Activated T-cell treated with anti-CD3 and anti-CD28 coated beads for 24 hours (primary cell): ENCODE measurements around the gene TPPP3.
"Not testable (repeated sequence)": the region's sequence is repeated elsewhere in the genome, so short reads cannot be mapped to it uniquely, and the experiment has no call there.

Experiments used
- DNase-seq: peaks from one replicate; pipeline ENCODE4 v3.0.0-alpha.2; 2020; ENCODE audit warnings: low read depth

Gene TPPP3

DNA sequence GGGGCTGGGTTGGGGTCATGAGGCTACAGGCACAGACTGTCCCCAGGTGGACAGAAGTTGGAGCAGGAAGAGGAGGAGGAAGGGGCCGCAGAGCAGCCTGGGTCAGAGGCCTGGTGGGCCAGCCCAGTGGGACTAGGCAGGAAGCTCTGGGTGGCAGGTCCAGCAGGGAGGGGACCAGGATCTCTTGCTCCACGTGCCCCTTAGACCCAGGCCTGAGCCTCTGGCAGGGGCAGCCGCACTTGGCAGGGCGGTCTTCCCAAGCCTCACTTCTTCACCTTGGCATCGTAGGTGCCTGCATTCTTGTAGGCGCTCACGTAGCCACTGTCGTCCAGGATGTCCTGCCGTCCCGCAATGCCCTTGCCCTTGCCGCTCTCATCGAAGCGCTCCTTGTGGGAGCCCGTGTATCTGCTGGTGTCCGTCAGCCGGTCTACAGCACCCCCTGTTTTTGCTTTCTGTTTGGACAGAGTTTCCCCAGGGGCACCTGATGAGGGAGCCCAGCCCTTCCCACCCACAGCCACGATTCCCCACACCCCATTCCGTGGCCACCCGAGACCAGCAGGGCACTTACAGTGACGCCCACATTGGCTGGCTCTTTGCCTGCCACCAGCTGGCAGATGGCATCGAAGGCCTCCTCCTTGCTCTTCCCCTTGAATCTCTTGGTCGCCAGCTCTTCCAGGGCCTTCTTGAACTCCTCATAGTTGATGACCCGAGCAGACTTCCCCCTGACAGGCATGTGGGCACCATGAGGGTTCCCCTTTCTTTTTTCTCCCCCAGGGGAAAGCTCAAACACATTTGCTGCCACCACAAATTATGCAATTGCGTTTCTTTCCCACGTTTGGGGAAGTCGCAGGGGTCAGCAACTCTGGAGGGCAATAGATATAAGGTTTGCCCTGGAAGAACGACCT lies 3.1 kb downstream of the TPPP3 start:
- no peak for DNase-seq

DNA sequence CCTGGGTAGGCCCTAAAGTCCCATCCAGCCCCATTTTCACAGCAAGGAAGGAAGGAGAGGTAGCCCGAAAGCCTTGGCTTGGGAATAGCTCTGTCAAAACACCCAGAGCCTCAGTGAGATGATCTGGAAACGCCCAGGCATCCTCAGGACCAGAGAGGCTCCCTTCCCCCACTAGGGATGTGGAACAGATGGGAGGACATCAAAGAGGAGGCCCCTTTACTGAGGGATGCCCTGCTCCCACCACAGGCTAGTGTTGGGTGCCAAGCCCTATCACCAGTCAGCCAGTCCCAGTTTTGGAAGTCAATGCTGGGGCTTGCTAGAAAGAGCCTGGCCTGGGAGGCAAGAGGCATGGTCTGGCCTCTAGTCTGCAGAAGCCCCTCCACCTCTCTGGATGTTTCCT lies 4.7 kb downstream of the TPPP3 start:
- DNase-seq, result no peak

DNA sequence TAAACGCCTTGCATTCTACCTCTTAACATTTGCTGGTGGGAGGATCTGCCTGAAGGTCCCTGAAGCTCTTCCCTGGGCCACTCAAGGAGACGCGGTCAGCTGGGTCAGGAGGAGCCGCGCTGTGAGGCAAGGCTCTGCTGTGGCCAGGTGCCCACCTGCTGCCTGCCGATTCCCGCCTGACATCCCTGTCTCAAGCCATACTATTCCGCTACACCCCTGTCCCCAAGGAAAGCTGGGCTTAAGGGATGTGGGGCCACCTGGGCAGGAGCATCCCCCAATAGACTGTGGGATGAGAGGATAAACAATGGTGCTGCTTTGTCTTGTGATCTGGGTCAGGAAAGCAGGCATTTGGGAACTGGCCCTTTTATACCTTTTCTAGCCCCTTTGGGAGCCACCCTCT lies 5.1 kb downstream of the TPPP3 start:
- no peak for DNase-seq

DNA sequence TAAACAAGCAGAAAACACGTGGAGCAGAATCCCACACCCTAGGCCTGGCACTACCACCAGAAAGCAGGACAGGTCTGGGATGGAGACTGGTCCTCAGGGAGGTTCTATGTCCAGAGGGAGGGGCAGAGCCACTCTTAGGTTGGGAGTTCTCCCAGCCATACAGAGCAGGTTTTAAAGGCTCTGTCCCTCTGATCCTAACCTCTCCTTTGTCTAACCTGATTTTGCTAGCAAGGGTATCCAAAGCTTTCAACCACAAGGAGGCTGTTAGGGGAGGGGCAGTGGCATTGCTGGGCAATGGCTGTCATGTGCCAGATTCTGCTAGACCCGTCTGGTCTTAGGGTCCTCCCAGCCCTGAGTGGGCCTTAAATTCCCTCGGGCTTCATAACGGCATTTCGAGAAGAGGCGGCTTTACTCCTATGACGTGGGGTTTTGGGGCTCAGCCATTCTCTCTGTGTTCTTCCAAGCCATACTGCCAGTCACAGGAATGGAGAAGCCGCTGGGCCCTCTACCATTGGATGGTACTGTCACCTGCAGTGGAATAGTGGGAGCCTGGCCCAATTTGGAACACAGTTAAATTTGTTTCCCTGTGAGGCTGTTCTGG lies 5.7 kb downstream of the TPPP3 start:
- no peak for DNase-seq

DNA sequence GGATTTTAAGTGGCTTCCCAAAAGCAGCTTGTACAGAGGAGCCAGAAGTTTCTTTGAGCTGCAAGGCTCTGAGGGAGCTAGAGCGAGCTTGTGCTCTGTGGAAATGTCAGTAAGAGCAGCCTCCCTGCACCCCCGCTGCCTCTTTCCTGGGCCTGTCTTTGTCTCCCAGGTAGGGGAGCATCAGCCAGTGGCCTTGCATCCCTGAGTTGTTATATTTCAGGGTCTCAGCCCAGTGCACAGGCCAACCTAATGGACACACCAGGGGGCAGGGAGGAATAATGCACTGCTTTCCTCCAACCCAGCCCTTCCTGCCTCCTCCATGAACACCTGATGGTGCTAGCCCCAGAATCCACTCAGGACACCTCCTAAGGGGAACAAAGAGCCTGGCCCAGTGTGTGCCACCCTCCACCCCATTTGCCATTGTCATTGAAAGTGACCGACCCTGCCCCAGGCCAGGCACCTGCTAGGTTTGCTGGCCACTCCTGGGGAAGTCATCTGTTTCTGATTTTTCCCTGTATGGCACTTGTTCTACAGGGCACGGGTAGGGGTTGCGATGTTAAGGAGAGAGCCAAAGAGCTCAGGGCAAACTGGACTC lies 6.3 kb downstream of the TPPP3 start:
- no peak for DNase-seq

DNA sequence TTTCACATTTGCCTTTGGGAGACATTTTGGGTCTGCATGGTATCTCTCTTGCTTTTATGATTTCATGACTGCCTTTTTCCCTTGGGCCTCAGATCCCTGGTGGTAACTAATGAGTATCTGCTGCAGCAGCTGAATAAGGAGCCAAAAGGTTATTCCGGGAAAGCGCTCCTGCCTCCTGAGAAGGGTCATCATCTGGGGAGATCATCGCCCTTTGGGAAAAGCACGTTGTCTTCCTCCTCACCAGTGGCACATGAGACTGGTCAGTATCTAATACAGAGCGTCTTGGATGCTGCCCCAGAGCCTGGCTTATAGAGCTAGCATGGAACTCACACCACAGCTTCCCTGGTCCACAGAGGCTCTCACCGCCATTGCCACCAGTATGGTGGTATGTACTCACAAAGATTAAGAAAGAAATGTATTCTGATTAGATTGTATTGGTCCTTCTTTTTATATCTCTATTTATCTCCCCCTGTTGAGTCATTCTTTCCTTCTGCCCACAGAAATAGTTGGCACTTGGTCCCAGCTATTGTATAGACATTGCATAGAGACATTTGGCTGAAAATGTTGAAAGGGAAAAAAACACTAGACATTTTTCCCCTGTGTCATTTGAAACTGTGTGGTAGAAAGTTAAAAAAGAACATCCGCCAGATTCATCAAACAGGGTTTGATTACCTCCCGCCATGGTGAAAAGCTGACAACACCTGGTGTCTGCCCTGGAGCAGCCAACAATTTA lies 8.4 kb downstream of the TPPP3 start:
- DNase-seq, result no peak

DNA sequence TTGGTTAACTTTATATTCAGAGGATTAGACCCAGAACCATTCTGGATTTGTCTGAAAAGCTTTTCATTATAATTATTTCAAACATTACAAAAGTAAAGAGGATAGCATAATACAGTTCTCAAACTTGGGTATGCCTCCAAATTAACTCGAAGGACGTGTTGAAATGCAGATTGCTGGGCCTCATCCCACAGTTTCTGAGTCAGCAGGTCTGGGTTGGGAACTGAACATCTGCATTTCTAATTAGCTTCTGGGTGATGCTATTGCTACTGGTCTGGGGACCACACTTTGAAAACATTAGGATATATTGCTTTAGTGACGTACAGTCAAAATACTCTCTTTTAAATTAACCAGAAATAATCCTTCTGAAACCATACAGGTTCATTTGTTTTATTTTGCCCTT lies 10.0 kb downstream of the TPPP3 start:
- DNase-seq, result no peak

DNA sequence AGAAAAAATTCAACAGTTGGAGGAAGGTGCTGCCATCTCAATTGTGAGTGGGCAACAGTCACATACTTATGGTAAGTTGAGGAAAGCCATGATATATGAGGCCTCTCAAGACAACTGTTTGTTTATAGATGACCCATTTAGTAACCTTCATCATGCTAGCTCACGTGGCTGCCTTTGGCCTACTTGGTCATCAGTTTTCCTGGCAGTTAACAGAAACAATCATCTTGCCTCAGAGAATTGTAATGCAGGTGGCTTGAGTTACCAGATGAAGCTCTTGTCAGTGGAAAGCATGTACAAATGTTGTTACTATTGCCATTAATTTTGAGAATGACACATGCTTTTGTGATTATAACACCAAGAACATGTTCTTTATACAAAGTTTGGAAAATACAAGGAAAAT lies 14.7 kb downstream of the TPPP3 start:
- DNase-seq, result no peak

DNA sequence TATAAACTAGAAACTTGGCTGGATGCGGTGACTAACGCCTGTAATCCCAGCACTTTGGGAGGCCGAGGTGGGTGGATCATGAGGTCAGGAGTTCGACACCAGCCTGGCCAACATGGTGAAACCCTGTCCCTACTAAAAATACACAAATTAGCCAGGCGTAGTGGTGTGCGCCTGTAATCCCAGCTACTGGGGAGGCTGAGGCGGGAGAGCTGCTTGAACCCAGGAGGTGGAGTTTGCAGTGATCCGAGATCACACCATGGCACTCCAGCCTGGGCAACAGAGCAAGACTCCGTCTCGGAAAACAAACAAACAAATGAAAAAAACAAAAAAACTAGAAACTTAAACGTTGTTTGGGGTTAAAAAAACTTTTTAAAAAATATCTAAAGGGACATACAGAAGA lies 17.3 kb downstream of the TPPP3 start:
- not testable (repeated sequence) for DNase-seq

DNA sequence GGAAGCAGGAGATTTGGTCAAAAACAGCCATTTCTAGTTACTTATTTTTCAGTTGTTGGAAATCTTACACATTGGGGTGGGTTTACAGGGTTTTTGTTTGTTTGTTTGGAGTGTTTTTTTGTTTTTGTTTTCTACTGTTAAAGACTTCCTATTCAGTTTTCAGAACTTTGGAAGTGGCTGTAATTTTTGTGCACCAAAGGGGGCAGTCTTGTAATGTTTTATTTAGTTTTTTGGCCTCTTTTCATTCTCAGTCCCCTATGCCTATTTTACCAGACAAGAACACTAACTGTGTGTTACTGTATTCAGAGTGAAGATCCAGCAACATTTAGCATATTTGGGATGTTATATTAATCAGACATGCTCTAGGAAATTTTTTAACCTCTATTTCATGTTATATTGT lies 20.6 kb downstream of the TPPP3 start:
- no peak for DNase-seq

DNA sequence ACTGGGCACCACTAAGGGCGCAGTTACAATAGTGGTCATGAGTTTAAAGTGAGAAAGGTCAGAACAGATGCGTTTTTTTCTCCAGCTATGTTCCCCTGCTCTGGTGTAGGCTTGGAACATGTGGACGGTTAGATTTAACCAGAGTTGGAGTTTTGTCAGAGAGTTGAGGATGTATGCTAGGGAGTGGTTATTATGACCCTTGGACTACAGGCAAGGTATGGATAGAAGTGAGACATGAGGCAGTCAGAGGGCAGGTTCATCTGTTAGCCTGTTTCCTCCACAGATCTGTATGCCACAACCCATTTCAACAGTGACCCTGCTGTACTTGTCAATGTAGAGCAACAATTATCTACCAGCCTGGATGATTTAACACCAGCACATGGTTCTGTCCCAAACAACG lies 22.6 kb downstream of the TPPP3 start:
- no peak for DNase-seq

DNA sequence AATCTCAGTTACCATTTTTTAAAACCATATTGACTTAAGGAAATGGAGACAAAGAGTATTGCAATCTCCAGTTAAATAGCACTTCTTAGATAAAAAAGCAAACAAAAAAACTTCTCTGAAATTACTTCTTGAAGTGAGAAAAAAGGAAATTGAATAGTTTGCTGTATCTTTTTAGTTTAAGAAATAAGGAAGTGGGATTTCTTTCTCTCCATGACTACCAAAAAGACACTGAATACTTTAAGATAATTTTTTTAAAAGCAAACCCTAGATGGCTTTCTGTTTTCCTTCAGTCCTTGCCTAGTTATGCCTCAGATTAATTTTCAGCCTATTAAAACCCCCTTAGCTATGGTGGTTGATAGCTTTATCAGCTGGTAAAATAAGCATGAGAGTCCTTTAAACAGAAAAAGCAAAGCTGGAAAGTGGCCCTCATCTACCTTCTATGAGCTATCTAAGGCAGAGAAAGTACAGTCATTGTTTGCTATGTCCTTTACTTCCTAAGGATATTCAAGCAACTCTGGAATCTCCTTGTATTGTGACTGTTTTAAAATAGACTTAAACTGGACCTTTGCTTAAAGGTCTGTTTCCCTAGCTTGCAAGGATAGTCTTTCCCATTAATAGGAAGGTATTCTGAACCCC lies 28.6 kb downstream of the TPPP3 start:
- no peak for DNase-seq

DNA sequence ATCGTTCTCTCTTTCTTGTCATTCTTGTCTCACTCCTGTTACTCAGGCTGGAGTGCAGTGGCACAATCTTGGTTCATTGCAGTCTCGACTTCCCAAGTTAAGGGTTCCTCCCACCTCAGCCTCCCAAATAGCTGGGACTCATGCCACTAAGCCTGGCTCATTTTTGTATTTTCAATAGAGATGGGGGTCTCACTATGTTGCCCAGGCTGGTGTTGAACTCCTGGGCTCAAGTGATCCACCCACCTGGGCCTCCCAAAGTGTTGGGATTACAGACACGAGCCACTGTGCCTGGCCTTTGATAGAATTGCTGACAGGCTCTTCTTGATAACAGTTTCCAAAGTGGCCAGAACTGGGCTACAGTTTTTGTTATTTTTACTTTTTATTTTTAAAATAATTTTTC lies 32.3 kb downstream of the TPPP3 start:
- no peak for DNase-seq

DNA sequence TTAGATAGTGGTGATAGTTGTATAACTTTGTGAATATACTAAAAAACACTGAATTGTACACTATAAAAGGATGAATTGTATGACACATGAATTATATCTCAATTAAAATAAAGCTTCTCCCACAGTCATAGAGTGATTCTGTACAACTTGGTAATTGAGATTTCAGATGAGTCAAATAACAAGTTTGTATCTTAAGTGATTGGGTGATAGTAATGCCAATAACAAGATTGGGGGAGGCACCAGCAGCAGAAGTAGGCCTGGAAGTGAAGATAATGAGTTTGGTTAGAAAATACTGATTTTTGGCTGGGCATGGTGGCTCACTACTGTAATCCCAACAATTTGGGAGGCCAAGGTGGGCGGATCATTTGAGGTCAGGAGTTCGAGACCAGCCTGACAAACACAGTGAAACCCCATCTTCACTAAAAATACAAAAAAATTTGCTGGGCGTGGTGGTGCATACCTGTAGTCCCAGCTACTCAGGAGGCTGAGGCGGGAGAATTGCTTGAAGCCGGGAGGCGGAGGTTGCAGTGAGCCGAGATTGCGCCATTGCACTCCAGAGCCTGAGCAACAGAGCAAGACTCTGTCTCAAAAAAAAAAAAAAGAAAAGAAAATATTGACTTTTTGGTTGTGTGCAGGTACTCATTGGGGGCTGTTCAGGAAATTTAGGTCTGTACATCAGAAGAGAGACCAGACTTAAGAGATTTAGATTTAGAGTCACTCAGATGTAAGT lies 33.6 kb downstream of the TPPP3 start:
- DNase-seq, result not testable (repeated sequence)

DNA sequence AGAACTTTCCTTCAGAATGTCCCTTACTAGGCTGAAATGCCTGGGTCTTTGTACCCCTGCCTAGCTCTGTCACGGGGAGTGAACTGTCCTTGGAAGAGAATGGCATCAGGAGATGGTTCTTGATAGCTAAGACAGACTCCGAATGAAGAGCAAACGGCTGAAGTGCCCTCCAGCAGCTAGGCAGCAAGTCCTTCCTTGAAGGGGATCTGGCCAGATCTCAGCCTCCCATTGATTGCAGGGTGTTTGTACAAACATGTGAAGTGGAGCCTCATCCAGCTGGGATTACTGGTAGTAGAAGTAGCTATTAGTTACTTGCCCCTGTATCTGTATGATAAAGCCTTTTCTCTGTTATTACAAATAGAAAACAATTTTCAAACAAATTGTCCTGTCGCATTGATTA lies 35.7 kb downstream of the TPPP3 start:
- no peak for DNase-seq

DNA sequence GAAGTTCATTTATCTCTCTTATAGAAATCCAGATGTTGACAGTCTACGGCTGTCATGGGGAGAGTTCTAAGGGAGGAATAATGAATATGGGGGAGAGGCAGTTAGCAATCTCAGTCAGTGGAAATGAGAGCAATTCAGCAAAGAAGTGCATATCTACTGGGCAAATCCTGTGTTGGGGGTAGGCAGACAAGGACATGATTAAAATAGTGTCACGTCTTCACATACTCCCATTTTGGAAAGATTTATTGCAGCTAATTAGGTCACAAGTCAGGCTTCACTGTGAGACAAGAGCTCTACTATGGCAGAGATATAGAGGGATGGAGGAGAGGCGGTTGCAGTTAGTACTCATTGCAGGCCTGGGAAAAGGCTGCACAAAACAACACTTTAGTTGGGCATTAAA lies 36.9 kb downstream of the TPPP3 start:
- DNase-seq, result no peak

DNA sequence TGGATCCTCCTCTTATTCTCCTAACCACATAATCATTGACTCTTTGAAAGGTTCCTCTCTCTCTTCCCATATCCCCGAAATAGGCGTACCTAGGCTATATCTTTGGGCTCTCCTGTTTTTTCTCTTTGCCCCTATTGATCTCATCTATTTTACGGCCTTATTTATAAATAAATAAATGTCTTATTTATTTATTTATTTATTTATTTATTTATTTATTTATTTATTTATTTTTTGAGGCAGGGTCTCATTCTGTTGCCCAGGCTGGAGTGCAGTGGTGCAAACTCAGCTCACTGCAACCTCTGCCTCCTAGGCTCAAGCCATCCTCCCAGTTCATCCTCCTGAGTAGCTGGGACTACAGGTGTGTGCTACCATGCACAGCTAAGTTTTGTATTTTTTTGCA lies 40.8 kb downstream of the TPPP3 start:
- not testable (repeated sequence) for DNase-seq

DNA sequence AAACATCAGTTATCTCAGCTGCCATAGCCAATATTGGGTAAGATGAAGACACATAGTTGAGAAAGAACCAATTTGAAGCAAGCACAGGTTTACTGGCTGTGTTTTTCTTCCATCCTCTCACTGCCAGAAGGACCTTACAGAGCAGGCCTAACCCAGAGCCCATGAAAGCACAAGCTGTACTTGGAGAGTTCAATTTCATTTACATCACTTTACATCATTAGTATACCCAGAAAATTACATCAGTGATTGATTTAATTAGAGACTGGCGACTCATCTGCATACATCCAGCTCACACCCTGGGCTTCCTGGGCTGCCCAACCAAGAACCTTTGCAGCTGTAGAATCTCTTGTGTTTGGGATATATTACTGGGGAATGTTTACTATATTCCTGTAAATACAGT lies 43.0 kb downstream of the TPPP3 start:
- DNase-seq, result no peak

DNA sequence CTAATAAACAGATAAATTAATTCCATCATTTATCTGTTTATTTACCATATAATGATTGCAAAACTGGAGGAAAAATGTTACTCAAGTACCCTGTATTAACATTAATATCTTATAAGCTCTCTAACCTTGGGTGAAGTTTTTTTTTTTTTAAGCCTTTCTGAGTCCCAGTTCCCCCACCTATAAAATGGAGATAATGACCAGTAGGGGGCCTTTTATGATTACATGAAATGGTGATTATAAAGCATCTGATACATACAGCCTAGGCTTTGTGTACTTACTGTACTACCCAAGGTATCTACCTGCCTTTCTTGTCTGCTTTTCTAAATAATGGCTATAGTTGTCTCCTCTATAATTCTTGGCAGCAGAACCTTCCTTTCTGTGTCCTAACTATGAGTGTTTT lies 44.1 kb downstream of the TPPP3 start:
- no peak for DNase-seq

DNA sequence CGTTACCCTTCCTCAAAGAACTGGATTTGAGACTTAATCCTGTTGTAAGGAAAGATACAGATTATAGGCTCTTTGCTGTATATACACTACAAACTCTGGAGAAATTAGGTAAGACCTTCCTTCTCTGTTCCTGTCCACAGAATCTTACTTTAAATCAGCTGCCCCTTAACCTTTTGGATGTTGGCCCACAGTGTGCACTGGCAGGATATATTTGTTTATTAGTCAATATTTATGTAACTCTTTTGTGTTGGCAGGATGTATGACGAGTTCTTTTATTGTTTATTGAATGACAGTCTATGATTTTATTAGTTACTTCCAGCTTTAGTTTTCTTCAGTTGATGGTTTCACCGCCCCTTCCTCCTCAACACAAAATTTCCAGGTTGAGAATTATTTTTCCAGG lies 47.0 kb downstream of the TPPP3 start:
- no peak for DNase-seq

DNA sequence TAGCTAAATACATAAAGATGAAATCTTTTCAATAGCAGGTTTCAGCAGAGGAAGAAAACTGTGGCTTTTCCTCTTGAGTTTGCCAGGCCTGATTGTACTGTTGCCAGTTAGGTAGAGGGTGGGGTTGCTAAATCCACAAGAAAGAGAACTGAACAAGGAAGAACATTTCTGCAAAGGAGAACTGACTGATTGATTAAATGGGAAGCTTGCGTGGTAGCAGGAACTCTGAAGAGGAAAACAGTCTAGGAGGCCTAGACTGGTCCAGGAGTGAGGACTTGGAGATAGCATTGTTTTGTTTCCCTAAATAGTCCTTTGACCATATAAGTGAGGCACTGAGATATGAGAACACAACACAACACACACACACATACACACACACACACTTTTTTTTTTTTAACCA lies 47.9 kb downstream of the TPPP3 start:
- no peak for DNase-seq

DNA sequence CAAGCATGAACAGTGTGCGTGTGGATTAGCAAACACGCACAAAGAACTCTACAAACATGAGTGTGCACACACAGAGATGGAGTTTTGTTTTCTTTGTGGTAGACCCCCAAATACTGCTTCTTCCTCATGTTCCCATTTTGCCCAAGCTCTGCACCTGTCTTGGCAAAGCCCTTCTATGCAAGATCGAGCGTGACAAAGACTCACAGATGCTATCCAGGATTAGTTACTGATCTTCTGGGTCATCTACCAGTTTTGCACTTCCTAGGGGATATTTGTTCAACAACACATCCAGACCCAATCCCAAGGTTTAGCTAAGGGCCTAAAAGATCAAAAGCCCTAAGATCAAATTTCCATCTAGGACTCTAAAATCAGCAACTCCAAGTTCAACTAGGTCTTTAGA lies 50.7 kb downstream of the TPPP3 start:
- no peak for DNase-seq
